DMS 273 treated with DMSO at 0.1 percent for 48 hours (cell line): ENCODE results near the gene XG.
"Not testable (repeated sequence)": the region's sequence is repeated elsewhere in the genome, so short reads cannot be mapped to it uniquely, and the experiment has no call there.

Experiments
- DNase-seq: peaks from one replicate; lab custom pipeline; 2025; lab: John Stamatoyannopoulos, UW

The XG gene, protein sequence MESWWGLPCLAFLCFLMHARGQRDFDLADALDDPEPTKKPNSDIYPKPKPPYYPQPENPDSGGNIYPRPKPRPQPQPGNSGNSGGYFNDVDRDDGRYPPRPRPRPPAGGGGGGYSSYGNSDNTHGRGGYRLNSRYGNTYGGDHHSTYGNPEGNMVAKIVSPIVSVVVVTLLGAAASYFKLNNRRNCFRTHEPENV

DNA sequence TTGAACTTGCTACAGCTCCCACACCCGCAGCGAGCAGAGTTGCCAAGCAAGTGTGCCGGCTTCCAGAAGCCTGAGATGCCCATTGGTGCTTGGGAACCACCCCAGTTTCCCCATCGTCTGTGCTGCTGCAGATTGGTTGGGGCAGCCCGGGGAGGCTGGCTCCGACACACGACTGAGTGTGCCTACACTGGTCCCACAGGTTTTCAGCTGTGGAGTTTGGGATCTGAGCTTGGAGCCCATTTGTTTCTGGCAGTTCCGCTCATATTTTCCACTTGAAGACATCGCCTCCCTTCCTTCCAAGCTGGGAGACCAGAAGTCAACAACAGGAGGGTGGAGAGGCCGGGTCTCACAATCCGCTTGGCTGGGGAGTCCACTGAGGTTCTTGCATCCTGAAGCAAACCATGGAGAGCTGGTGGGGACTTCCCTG, at the start of gene XG:
Gene XG, plus strand, starts transcription at position 167 of the 427 bp plus-strand sequence. Its CDS starts 235 bp downstream, at position 402.
- DNase-seq, result not testable (repeated sequence)

DNA sequence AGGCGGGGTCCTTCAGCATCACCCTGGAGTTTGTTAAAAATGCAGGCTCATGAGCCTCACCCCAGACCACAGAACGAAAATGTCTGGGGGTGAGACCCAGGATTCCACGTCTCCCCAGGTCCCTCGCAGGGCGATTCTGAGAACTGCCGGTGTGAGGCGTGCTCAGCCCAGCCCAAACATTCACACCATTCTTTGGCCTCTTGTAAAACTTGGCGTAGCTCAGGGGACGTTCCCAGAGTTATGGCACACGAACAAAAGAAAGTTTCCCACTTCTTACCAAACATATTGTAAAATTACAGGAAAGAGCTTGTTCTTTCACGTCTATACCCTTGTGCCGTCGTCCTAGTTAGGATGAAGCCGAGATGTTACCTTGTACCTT, 47.9 kb upstream of the XG start:
- DNase-seq, result no peak

DNA sequence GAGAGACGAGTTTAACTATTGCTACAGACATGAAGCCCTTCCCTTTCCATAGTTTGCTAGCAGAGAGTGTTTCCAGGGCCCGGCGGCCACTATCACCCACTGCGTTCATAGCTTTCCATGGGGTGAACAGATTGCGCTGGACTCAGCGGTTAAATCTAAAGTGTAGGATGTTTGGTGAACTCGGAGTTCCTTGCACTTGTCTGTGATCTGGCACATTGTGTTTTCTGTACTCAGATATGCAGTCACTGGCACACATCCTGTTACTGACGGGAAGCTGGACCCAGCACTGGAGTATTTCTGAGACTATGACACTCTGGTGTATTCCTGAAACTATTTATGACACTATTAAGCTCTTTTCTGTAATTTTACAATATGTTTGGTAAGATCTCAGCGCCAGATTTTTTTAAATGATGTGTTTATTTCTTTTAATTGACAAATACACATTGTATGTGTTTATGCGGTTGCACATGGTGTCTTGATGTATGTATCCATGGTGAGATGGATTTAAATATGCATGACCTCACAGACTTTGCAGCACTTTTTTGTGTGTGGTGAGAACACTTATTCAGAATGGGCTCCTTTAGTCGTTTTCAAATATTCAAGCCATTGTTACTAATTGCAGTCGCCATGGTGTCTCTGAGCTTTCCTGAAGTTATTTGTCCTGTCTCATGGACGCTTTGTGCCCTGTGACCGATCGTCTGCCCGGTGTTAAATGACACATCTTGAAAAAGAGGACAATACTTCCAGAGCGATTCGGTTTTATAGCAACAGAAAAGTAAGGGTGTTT, 46.6 kb upstream of the XG start:
- DNase-seq, result no peak

DNA sequence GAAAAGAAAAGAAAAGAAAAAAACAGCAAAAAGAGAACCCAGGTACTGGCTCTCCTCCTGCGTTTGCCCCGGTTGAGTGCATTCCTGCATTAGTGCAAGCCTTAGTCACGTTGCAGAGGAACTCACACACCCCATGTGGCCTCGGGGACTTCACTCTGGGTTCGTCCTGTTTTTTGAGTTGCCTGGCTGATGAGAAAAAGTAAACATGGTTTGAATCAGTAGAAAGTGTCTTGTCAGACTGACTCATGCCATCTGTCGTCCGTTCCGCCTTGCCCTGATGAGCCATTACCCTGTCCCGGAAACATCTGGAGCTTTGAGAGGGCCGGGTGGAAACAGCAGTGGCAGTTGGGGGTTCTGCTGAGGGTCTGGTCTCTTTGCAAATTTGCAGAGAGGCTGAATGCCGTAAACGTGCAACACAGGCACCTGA, 44.5 kb upstream of the XG start:
- no peak for DNase-seq

DNA sequence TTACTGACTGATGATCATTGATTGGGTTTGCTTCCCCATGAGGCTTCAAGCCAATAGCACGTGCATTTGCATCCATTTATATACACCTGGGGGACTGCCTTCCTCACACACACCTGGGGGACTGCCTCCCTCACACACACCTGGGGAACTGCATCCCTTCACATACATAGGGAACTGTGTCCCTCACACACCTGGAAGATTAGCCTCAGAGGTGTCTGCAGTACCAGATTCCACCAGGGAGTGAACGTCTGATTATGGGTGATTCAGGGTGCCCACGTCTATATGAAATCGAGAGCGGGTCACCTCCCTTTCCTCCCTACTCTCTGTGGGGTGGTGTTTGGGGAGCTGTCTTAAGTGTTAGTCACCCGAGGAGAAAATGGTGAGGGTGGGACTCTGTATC, 43.8 kb upstream of the XG start:
- DNase-seq, result no peak

DNA sequence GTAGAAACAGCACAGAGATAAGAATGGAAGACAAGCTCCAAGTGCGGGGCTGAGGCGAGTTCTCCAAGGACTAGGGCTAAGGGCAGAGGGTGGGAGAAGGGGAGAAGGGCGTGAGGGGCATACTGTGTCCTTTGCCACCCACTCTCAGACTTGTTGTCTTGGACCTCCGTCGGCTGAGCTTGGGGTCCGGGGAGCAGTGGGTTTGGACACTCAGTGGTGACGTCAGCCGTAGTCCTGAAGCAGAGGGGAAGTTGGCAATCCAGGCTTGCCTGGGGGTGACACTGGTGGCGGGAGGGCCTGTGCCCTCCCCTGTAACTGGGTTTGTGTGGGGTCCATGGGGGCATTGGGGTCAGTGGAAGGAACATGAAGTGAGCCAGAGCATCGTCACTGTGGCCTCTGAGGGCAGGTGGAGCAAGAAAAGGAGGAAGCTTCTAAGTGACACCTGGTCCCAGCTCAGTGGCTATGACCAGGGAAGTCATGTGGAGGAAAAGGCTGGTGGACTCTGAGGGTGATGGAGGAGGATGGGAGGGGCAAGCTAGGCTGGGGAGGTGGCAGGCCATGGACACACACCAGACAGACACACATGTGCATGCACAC, 43.1 kb upstream of the XG start:
- no peak for DNase-seq

DNA sequence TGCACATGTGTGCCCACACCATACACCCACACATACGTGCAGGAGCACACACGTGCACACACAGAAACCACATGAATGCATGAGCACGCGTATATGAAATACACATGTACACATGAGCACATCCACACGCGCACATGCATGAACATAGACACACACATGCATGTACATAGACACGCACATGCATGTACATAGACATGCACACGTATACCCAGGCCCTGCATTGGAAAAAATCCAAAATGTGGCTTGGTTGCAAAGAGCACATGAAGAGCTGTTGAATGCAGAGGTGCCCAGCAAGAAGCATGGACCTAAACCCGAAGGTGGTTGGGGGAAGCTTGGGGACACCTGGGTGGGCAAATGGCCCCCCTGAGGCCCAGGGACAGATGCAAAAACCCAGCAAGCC, 42.3 kb upstream of the XG start:
- no peak for DNase-seq

DNA sequence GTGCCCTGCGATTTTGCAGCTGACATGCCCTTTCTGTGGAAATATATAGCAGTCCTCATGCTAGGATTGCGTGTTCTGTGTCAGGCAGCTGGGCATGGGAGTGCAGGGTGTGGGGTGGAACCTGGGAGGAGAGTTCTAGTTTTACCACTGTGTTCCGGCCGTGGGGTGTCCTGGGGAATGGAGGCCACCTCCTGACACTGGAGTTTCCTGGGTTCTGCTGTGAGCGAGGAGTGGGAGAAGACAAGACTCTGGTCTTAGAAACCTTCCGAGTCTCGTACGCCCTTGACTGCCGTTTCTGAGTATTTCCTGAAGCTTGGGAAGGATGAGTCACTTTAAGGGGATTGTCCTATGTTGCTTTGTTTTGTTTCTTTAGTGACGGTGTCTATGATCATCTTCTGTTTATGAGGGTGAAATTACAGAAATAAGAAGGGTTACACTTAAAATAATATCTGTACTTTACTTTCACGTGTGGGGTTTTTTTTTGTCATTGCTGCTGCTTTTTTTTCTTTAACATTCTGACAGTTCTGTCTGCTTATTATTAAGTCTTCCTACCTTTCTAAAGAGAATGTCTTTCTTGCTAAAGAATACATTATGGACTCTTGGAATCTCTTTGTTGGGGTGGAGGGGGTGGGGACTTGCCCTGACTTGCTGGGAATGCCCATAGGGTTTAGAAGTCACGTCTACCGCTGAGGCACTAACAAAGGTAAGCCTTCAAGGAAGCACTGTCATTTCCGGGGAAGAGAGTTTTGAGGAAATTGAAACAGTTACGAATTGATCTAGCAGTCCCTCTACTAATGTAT, 41.6 kb upstream of the XG start:
- no peak for DNase-seq

DNA sequence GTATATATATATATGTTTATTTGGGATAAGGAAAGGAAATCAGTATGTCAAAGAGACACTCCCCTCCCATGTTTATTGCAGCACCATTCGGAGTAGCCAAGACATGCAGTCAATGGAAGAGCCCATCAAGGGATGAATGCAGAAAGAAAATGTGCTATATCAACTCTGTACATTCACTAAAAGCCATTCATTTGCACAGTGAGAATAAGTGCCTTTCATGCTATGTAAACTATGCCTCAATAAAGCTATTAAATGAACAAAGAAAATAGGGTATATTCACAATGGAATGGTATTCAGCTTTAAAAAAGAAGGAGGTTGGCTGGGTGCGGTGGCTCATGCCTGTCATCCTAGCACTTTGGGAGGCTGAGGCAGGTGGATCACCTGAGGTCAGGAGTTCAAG, 40.4 kb upstream of the XG start:
- DNase-seq, result no peak

DNA sequence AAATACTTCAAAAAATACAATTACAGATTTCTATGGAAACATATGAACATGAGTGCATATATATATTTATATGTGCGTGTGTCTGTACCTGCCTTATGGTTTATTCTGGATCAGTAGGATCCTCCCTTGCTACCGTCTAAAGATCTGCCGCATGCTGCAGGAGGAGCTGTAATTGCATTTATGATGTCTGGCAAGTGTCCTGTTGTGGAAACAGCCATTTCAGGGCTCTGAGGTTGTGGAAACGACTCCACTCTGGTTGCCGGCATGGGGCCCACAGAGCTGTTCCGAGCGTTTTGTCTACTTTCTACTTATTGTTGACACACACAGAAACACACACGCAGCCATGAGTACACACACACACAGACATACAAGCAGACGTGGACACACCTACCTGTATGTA, 39.4 kb upstream of the XG start:
- DNase-seq, result no peak

DNA sequence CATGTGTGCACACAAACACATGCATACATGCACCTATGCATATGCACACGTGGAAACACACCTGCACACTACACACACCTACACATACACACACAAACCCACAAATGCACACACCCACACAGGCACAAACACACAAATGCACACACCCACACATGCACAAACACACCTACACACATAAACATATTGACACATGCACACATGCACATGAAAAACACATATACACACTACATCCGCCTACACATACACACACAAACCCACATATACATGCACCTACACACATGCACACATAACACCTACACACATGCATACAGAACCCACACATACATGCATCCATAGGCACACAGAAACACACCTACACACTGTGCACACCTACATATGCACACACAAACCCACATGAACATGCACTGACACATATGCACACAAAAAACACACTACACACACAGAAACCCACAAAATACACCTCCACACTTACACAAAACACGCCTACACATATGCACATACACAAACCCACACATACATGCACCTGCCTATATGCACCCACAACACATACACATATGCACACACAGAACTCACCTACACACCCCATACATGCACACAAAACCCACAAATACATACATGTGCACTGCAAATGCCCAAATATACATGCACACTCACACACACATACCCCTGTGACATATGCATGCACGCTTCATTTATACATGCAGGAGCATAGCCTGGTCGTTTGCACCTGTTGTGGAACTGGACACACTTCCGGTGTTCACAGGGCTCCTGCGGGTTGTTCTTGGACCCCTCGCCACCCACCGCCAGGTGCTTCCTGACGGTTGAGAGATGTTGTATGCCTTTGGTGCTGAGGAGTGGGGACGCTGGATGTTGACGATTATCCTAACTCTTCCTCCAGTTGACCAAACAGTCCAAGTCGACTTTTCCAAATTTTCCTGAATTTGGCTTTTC, 38.7 kb upstream of the XG start:
- DNase-seq, result no peak

DNA sequence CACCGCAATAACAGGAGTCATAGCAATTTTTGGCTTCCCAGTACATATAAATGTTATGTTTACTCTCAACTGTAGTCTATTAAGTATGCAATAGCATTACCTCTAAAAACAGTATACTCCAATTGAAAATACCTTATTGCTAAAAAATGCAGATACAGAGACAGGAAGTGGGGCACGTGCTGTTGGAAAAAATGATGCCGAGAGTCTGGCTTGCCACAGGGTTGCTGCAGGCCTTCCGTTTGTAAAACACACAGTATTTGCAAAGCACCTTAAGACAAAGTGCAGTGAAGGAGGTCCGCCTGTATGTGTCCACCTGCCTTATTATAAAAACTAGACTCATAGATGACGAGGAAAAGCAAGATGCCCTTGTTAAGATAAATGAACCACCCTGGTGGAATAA, 37.3 kb upstream of the XG start:
- no peak for DNase-seq

DNA sequence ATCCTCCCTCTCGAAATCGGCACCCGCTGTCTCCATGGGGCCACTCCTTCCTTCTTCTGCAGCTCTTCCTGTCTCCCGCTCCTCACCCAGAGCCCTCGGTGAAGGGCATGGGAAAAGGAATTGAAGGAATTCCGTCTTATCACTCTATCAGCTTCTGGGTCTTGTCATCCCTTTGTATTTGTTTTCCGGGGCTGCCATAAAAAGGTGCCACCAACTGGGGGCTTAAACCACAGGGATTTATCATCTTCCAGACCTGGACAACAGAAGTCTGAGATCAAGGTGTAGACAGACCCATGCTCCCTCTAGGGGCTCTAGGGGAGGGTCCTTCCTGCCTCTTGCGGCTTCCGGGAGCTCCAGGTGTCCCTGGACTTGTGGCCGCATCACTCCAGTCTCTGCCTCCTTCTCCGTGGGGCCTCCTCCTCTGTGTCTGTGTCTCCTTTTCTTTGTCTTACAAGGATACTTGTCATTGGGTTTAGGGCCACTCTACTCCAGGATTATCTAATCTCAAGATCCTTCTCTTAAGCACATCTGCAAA, 36.7 kb upstream of the XG start:
- no peak for DNase-seq

DNA sequence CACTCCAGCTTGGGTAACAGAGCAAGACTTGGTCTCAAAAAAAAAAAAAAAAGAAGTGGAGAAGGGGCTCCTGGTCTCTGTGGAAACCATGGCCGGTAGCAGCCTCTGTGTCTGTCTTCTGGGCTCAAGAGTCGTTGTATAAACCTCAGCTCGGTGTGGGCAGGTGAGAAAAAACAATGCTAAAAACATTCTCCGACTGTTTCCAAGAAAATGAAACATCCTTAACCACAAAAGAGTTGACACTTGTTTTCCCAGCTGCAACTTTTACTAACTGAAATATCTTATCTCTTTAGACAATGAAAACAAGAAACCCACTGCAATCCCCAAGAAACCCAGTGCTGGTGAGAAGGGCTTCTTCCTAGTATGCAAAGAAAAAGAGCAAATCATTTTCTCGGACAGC, 34.5 kb upstream of the XG start:
- DNase-seq, result no peak

DNA sequence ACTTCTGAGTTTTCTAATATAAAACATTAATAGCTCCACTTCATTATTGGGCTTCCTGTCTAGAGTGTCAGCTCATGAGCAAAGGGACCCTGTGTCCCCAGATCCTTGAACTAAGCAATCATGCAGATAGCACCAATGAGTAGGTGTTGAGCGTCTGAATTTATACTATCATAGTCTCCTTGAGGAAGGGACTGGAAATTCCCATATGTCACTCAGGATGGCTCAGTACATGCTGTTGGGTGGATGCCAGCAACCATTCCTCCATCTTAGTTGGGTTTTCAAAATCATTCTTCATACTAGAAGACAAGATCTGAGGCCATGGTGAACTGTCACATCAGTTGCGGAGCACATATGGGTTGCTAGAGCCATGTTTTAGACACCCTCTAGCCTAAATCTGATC, 33.0 kb upstream of the XG start:
- no peak for DNase-seq

DNA sequence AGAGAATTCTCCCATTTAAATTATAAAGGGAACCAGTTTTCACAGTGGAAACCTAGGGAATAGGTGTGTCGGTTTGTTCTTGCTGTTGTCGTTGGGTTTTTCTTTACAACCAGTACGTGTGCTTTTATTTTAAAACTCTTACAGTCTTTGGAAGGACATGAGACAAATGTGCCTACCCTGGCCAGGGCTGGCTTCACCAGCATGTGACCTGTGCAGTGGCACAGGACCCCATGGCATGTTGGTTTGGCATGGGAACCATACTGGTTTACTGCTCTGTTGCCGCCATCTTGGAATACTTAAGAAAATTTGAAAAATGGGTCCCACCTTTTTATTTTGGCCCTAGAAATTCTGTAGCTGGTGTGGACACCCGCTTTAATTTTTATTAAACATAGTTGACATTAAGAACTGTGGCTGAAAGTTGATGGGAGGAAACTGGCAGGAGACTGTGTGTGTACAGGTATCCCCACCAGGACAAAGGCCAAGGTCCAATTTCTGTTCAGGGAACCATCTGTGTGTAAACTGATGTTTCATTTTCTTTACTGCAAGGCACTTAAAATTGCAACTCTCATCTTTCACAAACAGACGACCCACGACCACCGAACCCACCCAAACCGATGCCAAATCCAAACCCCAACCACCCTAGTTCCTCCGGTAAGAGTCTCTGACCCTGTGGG, 31.9 kb upstream of the XG start:
- no peak for DNase-seq

DNA sequence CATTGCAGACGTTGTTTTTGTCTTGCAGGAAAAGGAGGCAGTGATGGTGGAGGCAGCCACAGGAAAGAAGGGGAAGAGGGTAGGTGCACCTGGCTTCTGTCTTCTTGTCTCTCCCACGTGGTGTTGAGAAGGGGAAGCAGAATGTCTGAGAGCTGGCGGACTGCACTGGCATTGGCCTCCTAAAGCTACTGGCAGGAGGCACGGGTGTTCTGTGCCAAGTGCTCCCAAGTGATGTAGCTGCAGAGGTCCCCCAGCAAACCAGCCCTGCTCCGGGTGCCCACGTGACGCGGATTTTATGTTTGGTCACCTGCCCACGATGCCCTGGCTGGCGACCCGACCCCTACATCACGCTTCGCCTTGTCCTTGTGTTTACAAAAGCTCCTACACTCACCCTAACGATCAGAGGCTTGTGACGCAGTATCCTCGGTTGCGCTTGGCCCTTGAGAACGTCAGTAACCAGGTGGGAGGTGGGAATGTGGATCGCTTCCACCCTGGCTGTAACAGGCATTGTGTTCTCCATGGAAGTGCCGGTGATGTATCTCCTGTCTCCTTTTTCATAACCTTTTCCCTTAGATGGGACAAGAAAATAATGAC, 28.5 kb upstream of the XG start:
- no peak for DNase-seq

DNA sequence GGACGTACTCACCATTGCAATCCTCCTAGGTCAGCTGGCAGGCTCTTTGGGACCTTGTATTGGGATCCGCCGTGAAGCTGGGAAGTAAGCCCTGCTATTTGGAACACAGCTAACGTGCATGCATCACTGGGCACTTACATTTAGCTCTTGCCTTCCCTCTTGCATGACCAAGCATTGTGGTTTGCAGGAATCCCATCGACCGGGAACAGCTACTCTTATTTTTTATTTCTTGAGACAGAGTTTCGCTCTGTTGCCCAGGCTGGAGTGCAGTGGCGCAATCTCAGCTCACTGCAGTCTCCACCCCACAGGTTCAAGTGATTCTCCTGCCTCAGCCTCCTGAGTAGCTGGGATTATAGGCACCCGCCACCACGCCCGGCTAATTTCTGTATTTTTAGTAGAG, 24.6 kb upstream of the XG start:
- DNase-seq, result not testable (repeated sequence)

DNA sequence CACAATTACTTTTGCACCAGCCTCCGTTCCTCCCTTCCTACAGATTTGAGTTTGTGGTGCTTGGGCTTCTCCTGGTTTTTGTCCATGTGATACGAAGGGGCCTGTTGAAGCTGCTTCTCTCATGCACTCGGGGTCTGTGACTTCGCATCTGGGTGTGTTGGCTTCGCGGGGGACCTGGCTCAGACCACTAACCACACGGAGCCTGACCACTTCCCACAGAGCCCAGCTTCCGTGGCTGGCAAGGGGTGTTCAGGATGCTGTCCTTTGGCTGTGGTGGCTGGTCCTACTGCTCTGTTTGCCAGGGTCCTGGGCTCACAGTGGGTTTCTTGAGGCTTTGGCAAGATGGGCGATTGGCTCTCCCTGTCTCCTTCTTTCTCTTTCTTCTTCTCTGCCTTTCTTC, 19.8 kb upstream of the XG start:
- DNase-seq, result no peak

DNA sequence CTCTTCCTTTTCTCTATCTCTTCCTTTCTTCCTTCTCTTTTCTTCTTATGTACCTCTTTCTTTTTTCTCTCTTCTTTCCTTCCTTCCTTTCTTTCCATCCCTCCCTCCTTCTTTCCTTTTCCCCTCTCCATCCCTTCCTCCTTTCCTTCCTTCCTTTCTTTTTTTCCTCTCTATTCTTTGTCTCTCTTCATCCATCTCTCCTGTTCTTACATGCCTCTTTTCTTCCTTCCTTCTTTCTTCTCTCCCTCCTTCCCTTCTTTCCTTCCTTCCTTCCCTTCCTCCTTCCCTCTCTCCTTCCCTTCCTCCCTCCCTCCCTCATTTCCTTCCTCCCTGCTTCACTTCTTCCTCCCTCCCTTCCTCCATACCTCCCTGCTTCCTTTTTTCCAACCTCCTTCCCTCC, 19.2 kb upstream of the XG start:
- DNase-seq, result no peak
